H7 (cell line): ENCODE measurements around the gene C10orf53. TPM values are rescaled to one million over a fixed set of nuclear protein-coding genes. Genes with fewer than 3 reads are reported as not detected.

Source experiments
- DNase-seq: peaks from one replicate; pipeline ENCODE4 v3.0.0; 2012
- H3K27me3 ChIP-seq: 2 replicates; pipeline ENCODE4 v1.6.0; 2011; ENCODE audit warnings: mild to moderate bottlenecking, low read length; ENCODE audit not compliant: control insufficient read depth, insufficient read depth
- H3K36me3 ChIP-seq: replicated peaks from 2 replicates; pipeline ENCODE4 v1.5.1; 2011; ENCODE audit warnings: low read length; ENCODE audit not compliant: control insufficient read depth, insufficient read depth
- H3K4me3 ChIP-seq: 2 replicates; pipeline ENCODE4 v1.5.1; 2011; ENCODE audit warnings: low read depth, mild to moderate bottlenecking, control low read depth, low read length, moderate library complexity; ENCODE audit not compliant: insufficient read depth
- total RNA-seq: library from RNA; depleted of rRNA; stranded (reverse); fragments of >200 nt; shearing (Covaris generic); gene quantifications from 2 replicates; pipeline ENCODE4 v1.2.3, GENCODE V29; 2014

Gene C10orf53
- total RNA-seq, 1 experiment from 2014 or later = not detected

- Histone ChIP-seq H3K27me3 (peaks cover 2% of the 10 kb centered on the region; the same call in 1 of the 2 replicates), H3K36me3 (no peaks in the 10 kb centered on the region), H3K4me3 (no peak overlapping the region)
- DNase-seq = peak; percentile 79
These were observed 30.2 kb upstream of the C10orf53 start for GRCh38 chr10:49649294-49649693.

- H3K4me3 ChIP-seq = no peak overlapping the region
- H3K36me3 ChIP-seq = no peaks in the 10 kb centered on the region
- DNase-seq = no peak
- peaks cover 2% of the 10 kb centered on the region; the same call in 1 of the 2 replicates for H3K27me3 ChIP-seq
These were observed 29.3 kb upstream of the C10orf53 start for GRCh38 chr10:49649936-49650723.

- Histone ChIP-seq H3K36me3 (no peaks in the 10 kb centered on the region), H3K4me3 (no peak overlapping the region), H3K27me3 (peaks cover 2% of the 10 kb centered on the region; the same call in 1 of the 2 replicates)
- DNase-seq = no peak
These were observed 28.8 kb upstream of the C10orf53 start for GRCh38 chr10:49650724-49651034.

GRCh38 chr10:49651039-49651835, 28.2 kb upstream of the C10orf53 start:
- Histone ChIP-seq H3K27me3 (peaks cover 2% of the 10 kb centered on the region; the same call in 1 of the 2 replicates), H3K4me3 (no peak overlapping the region)
- DNase-seq = peak; percentile 16

GRCh38 chr10:49651917-49652316, 27.5 kb upstream of the C10orf53 start:
- DNase-seq = no peak
- no peaks in the 10 kb centered on the region for H3K36me3 ChIP-seq
- peaks cover 2% of the 10 kb centered on the region; the same call in 1 of the 2 replicates for H3K27me3 ChIP-seq
- no peak overlapping the region for H3K4me3 ChIP-seq

More at GRCh38 chr10:49651039-49651835, 28.2 kb upstream of the C10orf53 start:
- H3K36me3 ChIP-seq = no peaks in the 10 kb centered on the region

- DNase-seq = peak; percentile 31
- Histone ChIP-seq H3K36me3 (no peaks in the 10 kb centered on the region), H3K27me3 (peaks cover 2% of the 10 kb centered on the region; the same call in 1 of the 2 replicates), H3K4me3 (no peak overlapping the region)
These were observed 26.8 kb upstream of the C10orf53 start for GRCh38 chr10:49652421-49653272.

- DNase-seq = peak; percentile 14
- H3K27me3 ChIP-seq = peaks cover 2% of the 10 kb centered on the region; the same call in 1 of the 2 replicates
- no peak overlapping the region for H3K4me3 ChIP-seq
- H3K36me3 ChIP-seq = no peaks in the 10 kb centered on the region
These were observed 26.1 kb upstream of the C10orf53 start for GRCh38 chr10:49653273-49653929.

- H3K4me3 ChIP-seq = no peak overlapping the region
- H3K27me3 ChIP-seq = no peaks in the 10 kb centered on the region; the same call in 1 of the 2 replicates
- DNase-seq = peak; percentile 50
- no peaks in the 10 kb centered on the region for H3K36me3 ChIP-seq
These were observed 25.3 kb upstream of the C10orf53 start for GRCh38 chr10:49654036-49654693.

GRCh38 chr10:49655099-49655498, 24.4 kb upstream of the C10orf53 start:
- H3K27me3 ChIP-seq = no peaks in the 10 kb centered on the region; the same call in 1 of the 2 replicates
- peak; percentile 18 for DNase-seq

GRCh38 chr10:49656845-49657493, 22.5 kb upstream of the C10orf53 start:
- Histone ChIP-seq H3K27me3 (peaks cover 6% of the 10 kb centered on the region), H3K36me3 (no peaks in the 10 kb centered on the region), H3K4me3 (no peak overlapping the region)
- no peak for DNase-seq

More at GRCh38 chr10:49655099-49655498, 24.4 kb upstream of the C10orf53 start:
- no peak overlapping the region for H3K4me3 ChIP-seq
- H3K36me3 ChIP-seq = no peaks in the 10 kb centered on the region

GRCh38 chr10:49657606-49658005, 21.8 kb upstream of the C10orf53 start:
- no peak overlapping the region for H3K4me3 ChIP-seq
- peaks cover 9% of the 10 kb centered on the region for H3K27me3 ChIP-seq
- no peaks in the 10 kb centered on the region for H3K36me3 ChIP-seq
- DNase-seq = no peak

GRCh38 chr10:49661140-49661856, 18.2 kb upstream of the C10orf53 start:
- Histone ChIP-seq H3K36me3 (no peaks in the 10 kb centered on the region), H3K4me3 (no peak overlapping the region), H3K27me3 (peaks cover 9% of the 10 kb centered on the region)
- peak; percentile 21 for DNase-seq
